Hair follicle dermal papilla cell (primary cell): ENCODE results near the gene SLC10A7. TPM values are rescaled to one million over a fixed set of nuclear protein-coding genes. Genes with fewer than 3 reads are reported as not detected.

Source experiments
- small RNA-seq: library from RNA; depleted of rRNA; stranded (forward); fragments of <200 nt; gene quantifications from one replicate; pipeline ENCODE3, GENCODE V24; 2012
- total RNA-seq: library from RNA; depleted of rRNA; stranded (reverse); fragments of >200 nt; gene quantifications from 2 replicates; pipeline ENCODE4 v1.2.3, GENCODE V29; 2012

Gene SLC10A7, protein sequence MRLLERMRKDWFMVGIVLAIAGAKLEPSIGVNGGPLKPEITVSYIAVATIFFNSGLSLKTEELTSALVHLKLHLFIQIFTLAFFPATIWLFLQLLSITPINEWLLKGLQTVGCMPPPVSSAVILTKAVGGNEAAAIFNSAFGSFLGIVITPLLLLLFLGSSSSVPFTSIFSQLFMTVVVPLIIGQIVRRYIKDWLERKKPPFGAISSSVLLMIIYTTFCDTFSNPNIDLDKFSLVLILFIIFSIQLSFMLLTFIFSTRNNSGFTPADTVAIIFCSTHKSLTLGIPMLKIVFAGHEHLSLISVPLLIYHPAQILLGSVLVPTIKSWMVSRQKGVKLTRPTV
- 14.1 and 17.0 TPM in 2 replicates for total RNA-seq

DNA sequence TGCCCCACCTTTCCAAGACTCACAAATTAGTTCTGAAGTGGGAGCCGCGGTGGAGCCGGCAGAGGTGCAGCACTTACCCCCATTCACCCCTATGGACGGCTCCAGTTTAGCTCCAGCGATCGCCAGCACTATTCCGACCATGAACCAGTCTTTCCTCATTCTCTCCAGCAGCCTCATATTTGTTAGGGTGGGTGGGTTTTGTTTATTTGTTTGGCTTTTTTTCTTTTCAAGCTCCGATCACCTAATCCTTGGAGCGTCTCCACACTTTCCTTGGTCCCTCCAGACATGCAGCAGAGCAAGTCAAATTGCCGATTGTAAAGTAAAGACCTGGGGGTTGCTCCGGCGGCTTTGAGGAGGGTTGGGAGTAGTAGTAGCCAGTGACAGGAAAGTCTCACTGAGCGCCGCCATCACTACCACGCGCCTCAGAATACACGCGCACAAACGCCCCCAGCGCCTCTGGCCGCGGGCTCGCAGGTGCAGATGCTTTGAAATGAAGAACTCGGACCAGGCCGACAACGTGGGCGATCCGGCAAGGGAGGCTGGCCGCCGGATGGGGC, at the start of gene SLC10A7:
SLC10A7 (minus strand) TSS at position 400 of the 557 bp plus-strand sequence; CDS start at position 177, 223 bp downstream.

DNA sequence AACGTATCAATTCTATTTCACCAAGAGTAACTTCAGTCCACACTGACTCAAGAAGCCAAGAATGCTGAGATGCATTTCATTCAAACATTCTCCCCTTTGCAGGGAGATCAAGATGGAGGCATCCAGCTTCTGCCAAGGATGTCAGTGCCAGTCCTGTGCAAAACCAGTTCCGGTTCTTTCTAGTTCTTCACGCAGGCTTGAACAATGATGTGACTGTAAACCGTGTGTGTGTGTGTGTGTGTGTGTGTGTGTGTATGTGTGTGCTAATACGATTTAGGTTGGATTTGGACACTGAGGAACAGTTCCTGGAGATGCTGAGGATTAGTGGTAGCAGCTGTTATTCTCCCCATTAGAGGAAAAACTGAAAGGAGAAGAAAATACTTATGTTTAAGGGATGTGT, 307.5 kb downstream of the SLC10A7 start, which contains the start of gene REELD1:
REELD1 (plus strand) TSS at position 301 of the 400 bp plus-strand sequence. CDS start 2,415 bp downstream, outside the sequence.

Small RNA genes within 50 kb of the gene (small RNA-seq; reads per million reads assigned to genes)
- gene MIR7849 = not detected

Other genes with a start within 250 kb of the SLC10A7 start
- not detected in 2 replicates for gene POU4F2, start 117.0 kb upstream of the SLC10A7 start, total RNA-seq